GM12872 (cell line): ENCODE measurements around the gene VENTX.

ENCODE experiments used
- TF ChIP-seq, protein P1 (sequence below): IDR thresholded peaks from 3 replicates; pipeline ENCODE4 v1.5.1; 2011; ENCODE audit warnings: low read depth, mild to moderate bottlenecking, low read length, moderate library complexity; ENCODE audit not compliant: insufficient read depth

VENTX gene

DNA sequence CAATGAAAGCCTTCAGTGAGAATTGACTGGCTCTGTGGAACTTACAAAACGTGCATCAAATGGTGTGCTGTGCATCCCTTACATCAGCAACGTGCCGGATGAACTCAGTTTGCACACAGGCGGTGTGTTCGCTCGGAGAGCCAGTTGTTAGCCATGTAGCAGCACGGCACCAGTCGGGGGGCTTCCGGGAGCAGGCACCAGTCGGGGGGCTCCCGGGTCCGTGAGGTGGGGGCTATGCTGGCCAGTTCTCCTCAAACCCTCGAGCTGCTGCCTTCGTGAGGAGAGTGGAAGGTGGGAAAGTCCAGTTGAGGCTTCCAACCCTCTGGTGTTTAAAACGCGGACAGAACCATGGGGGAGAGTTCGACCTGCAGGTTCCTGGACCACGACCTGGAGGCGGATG lies 42.6 kb upstream of the VENTX start:
- TF ChIP-seq, protein P1, sequence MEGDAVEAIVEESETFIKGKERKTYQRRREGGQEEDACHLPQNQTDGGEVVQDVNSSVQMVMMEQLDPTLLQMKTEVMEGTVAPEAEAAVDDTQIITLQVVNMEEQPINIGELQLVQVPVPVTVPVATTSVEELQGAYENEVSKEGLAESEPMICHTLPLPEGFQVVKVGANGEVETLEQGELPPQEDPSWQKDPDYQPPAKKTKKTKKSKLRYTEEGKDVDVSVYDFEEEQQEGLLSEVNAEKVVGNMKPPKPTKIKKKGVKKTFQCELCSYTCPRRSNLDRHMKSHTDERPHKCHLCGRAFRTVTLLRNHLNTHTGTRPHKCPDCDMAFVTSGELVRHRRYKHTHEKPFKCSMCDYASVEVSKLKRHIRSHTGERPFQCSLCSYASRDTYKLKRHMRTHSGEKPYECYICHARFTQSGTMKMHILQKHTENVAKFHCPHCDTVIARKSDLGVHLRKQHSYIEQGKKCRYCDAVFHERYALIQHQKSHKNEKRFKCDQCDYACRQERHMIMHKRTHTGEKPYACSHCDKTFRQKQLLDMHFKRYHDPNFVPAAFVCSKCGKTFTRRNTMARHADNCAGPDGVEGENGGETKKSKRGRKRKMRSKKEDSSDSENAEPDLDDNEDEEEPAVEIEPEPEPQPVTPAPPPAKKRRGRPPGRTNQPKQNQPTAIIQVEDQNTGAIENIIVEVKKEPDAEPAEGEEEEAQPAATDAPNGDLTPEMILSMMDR = no peak

DNA sequence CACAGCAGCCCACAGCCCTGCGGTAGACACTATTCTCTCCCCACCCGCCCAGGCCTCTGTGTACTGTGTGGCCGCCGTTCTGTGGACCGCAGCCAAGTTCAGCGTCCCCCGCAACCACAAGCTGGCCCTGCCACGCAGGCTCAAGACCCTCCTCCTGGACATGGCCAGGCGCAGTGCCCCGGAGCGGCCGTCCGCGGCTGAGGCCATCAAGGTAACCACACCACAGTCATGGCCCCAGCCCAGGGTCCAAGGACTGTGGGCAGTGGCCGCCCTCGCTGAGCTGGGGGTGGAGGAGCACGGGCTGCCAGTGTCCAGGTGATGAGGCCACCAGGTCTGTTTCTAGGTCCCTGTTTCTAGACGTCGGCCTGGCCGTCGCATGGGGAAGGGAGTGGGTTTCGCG lies 42.0 kb upstream of the VENTX start:
- TF ChIP-seq, protein P1 = no peak

DNA sequence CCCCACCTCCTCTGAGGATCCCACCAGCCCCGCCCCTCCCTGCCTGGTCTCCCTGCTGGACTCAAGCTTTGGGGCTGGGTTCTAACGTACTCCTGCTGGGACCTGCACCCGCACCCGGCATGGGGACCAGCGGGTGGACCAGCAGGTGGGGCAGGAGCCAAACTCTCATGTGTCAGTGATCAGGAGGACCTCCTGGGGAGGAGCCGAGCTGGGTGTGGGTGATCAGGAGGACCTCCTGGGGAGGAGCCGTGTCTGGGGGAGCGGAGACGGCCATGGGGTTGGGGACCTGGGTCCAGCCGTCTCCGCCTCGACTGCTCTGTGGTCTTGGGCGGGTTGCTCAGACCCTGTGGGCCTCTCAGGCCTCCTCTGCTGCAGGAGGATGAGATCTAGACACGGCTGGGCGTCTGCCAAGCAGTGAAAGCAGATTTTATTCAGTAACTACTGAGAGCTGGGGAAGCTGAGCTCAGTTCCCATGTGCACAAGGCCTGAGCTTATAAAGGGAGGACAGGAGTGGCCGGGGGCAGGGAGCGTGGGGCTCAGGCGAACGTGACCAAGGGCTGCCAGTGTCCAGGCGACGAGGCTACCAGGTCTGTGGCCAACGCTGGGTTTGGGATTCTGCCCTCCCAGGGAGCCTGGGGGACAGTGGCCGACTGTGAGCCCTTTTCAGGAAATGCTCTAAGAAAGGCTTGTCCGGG lies 41.3 kb upstream of the VENTX start:
- TF ChIP-seq, protein P1 = no peak

DNA sequence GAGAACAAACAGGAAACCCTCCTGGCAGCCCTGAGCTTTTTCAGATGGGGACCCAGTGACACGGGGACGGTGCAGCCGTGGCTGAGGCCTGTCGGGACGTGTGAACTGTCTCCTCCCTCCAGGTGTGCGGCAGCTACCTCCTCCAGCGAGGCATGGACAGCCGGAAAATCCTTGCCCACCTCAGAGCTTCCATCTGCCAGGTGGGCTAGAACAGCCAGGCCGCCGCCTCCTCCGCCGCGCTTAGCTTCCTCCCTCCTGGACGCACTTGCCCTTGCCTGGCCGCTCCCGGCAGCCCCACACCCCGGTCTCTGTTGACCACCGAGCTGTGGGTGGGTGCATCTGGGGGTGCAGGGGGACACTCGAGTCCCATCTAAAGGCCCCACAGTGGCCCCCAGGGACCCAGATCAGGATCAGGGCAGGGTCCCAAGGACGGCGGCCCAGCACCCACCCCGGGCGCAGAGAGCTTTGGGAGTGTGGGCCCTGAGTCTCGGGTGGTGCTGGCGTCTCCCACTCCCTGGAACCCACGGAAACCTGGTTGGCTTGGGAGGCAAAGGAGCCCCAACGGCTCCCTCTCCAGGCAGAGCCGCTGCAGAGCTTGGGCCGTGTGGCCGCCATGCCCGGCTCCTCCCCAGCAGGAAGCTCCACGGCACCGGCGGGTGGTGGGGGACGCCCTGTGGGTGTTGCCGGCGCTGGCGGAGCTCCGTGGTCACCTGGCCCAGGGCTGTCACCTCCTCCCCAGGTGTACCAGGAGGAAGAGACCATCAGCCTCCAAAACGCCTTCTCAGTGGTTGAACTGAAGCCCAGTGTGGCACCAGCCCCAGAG lies 40.5 kb upstream of the VENTX start:
- TF ChIP-seq, protein P1 = no peak

DNA sequence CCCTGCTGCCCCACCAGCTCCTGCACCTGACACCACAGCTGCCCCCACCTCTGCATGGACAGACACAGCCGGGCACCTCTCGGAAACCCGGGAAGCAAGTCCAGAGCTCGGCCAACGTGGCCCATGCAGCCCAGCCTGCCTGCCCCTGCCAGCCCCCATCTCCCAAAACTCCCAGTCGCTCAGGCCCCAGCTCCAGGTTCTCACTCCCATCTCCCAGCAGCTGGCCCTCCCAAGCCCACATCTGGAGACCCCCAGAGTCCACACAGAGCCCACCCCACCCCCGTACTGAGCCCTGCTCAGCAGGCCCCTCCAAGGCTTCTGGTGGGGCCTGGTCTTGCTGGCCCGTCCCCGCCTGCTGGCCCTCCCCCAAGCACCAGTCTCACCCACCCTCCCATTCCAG lies 39.9 kb upstream of the VENTX start:
- TF ChIP-seq, protein P1 = no peak

DNA sequence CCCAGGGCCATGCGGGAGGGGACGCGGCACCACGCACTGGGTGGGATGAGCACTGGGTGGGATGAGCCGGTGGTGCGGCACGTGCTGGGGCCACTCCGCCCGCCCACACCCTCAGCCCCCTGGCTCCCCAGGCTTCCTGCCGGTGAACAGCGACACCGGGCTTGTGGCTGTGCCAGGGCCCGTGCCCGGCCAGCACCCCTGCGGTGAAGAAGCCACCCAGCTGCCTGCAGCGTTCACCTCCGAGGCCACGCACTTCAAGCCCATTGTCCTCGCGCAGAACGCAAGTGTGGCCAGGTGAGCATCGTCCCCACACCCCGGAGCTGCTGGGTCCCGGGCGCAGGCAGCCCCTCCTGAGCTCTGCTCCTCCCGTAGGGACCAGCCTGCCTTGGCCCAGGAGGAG lies 39.4 kb upstream of the VENTX start:
- TF ChIP-seq, protein P1 = no peak

DNA sequence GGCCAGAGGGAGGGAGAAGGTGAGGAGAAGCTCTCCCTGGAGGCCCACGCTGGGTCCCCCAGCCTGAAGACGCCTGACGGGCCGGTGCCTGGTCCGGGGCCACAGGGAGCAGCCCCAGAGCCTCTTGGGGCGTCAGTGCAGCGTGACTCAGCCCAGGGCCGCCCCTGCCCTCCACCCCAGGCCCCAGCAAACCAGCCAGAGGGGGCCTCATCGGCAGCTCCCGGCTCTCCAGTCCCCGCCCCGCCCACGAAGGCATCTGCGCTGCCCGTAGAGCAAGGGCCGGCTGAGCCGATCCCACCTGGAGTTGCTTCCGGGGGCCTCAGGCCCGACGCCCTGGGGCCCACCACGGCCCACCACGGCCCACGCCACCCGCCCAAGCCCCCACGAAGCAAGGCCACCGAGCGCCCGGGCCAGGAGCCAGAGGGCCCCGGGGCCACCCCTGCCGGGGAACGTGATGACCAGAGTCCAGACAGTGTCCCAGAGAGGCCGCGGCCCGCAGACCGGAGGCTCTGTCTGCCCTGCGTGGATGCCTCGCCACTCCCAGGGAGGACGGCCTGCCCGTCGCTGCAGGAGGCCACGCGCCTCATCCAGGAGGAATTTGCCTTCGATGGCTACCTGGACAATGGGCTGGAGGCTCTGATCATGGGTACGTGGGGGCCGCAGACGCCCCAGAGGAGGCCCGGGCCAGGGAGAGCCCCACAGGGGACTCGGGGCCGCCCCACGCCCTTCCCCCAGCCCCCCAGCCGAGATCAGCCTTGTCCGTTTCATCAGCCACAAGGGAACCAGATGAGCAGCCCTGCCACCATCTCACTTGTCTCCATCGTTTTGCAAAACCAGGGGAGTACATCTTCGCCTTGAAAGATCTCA lies 38.8 kb upstream of the VENTX start:
- TF ChIP-seq, protein P1 = no peak
